H1 (cell line): ENCODE data around the gene SLC26A11. TPM values are rescaled to one million over a fixed set of nuclear protein-coding genes. Genes with fewer than 3 reads are reported as not detected.

ENCODE experiments used
- CTCF ChIA-PET: fragments of 300-600 bp; sonication (Branson Sonifier 250); formaldehyde crosslinking; loops from one replicate; lab custom pipeline; 2021; ENCODE audit not compliant: partially characterized antibody; lab: Charles Lee
- POLR2A ChIA-PET: fragments of 300-600 bp; sonication (Branson Sonifier 250); formaldehyde crosslinking; loops from one replicate; lab custom pipeline; 2021; ENCODE audit warnings: inconsistent platforms; ENCODE audit not compliant: partially characterized antibody; lab: Charles Lee
- DNase-seq, 2 experiments: peaks; one replicate each; pipeline versions ENCODE4 v3.0.0 to v3.0.0-alpha.2; 2010 to 2022; ENCODE audit warnings: low spot score in 2 of 2, low read depth in 1 of 2, mixed read lengths in 1 of 2
- FAIRE-seq: peaks from 2 replicates; lab custom pipeline; 2011; peaks lifted over from hg19 to GRCh38; lab: Jason Lieb, UNC
- H2AFZ ChIP-seq: 2 replicates; pipeline ENCODE4 v1.8.1; 2012; ENCODE audit warnings: low read length, inconsistent platforms
- H2AK5ac ChIP-seq: 2 replicates; pipeline ENCODE4 v1.6.1; 2013; ENCODE audit warnings: low read depth, low read length
- H2BK120ac ChIP-seq: replicated peaks from 2 replicates; pipeline ENCODE3; 2013; ENCODE audit warnings: low read depth, low read length, inconsistent platforms
- H2BK12ac ChIP-seq: 2 replicates; pipeline ENCODE4 v1.6.1; 2013; ENCODE audit warnings: low read depth, low read length
- H2BK15ac ChIP-seq: 2 replicates; pipeline ENCODE4 v1.6.1; 2013; ENCODE audit warnings: low read length
- H2BK20ac ChIP-seq: 2 replicates; pipeline ENCODE4 v1.6.1; 2013; ENCODE audit warnings: low read length
- H2BK5ac ChIP-seq: 2 replicates; pipeline ENCODE4 v1.6.1; 2013; ENCODE audit warnings: low read depth, low read length
- H3K14ac ChIP-seq: 2 replicates; pipeline ENCODE4 v1.6.1; 2013; ENCODE audit warnings: inconsistent platforms; ENCODE audit not compliant: insufficient read length
- H3K18ac ChIP-seq: 2 replicates; pipeline ENCODE4 v1.6.1; 2013; ENCODE audit warnings: low read length; ENCODE audit errors: extremely low read depth
- H3K23ac ChIP-seq: 2 replicates; pipeline ENCODE4 v1.6.1; 2013; ENCODE audit warnings: inconsistent platforms; ENCODE audit not compliant: insufficient read length
- H3K23me2 ChIP-seq: 2 replicates; pipeline ENCODE4 v1.6.1; 2013; ENCODE audit warnings: low read depth, low read length
- H3K27ac ChIP-seq: 2 replicates; pipeline ENCODE4 v1.6.1; 2011; ENCODE audit warnings: low read depth, low read length, inconsistent platforms
- H3K27me3 ChIP-seq, 4 experiments: replicated peaks in 1 of 4; 1 replicate in 1 of 4; 2 replicates in 3 of 4; pipeline versions ENCODE4 v1.6.1 to v1.8.1; 2011 to 2013; ENCODE audit warnings: low read length in 3 of 4, mild to moderate bottlenecking in 3 of 4, inconsistent platforms in 2 of 4, mixed read lengths in 2 of 4, moderate library complexity in 1 of 4; ENCODE audit not compliant: control insufficient read depth in 3 of 4, insufficient read depth in 3 of 4; ENCODE audit errors: extremely low read depth in 1 of 4
- H3K36me3 ChIP-seq, 4 experiments: 2 replicates each; pipeline versions ENCODE4 v1.6.1 to v1.8.1; 2011 to 2013; ENCODE audit warnings: mild to moderate bottlenecking in 4 of 4, low read length in 3 of 4, moderate library complexity in 2 of 4, control low read depth in 1 of 4, inconsistent platforms in 1 of 4; ENCODE audit not compliant: insufficient read depth in 4 of 4, control insufficient read depth in 2 of 4
- H3K4ac ChIP-seq: replicated peaks from 2 replicates; pipeline ENCODE3; 2013; ENCODE audit warnings: low read length, low read depth, mixed read lengths, inconsistent platforms; ENCODE audit not compliant: insufficient read length
- H3K4me1 ChIP-seq, 4 experiments: replicated peaks in 1 of 4; 1 replicate in 1 of 4; 2 replicates in 3 of 4; pipeline versions ENCODE4 v1.6.1 to v1.8.1; 2011 to 2013; ENCODE audit warnings: low read length in 3 of 4, inconsistent platforms in 2 of 4, mixed read lengths in 1 of 4; ENCODE audit not compliant: insufficient read depth in 4 of 4, control insufficient read depth in 3 of 4
- H3K4me2 ChIP-seq, 2 experiments: 2 replicates each; pipeline versions ENCODE4 v1.6.1 to v1.8.1; 2011 to 2013; ENCODE audit warnings: low read depth in 2 of 2, low read length in 2 of 2, control low read depth in 1 of 2, inconsistent platforms in 1 of 2, mild to moderate bottlenecking in 1 of 2; ENCODE audit not compliant: insufficient read depth in 1 of 2
- H3K4me3 ChIP-seq, 4 experiments: fragments of 200-600, 300-600 bp in 1 of 4; sonication (generic), shearing (Covaris generic), sonication (Bioruptor Twin) in 1 of 4; 2 replicates each; pipeline versions ENCODE4 v1.5.1 to v1.8.1; 2011 to 2016; ENCODE audit warnings: low read length in 4 of 4, low read depth in 3 of 4, control low read depth in 2 of 4, inconsistent platforms in 2 of 4, mild to moderate bottlenecking in 2 of 4, mixed read lengths in 1 of 4, moderate library complexity in 1 of 4; ENCODE audit not compliant: insufficient read depth in 2 of 4; ENCODE audit errors: extremely low read depth in 1 of 4
- H3K56ac ChIP-seq: replicated peaks from 2 replicates; pipeline ENCODE3; 2013; ENCODE audit warnings: low read depth, mild to moderate bottlenecking, mixed read lengths, low read length, inconsistent platforms; ENCODE audit not compliant: insufficient read length
- H3K79me1 ChIP-seq: 2 replicates; pipeline ENCODE4 v1.6.1; 2013; ENCODE audit warnings: low read depth, low read length, control low read depth
- H3K79me2 ChIP-seq, 2 experiments: 2 replicates each; pipeline versions ENCODE4 v1.6.1 to v1.8.1; 2012 to 2013; ENCODE audit warnings: low read length in 2 of 2, mild to moderate bottlenecking in 2 of 2, inconsistent platforms in 1 of 2; ENCODE audit not compliant: insufficient read depth in 2 of 2, control insufficient read depth in 1 of 2
- H3K9ac ChIP-seq, 4 experiments: replicated peaks in 1 of 4; 1 replicate in 1 of 4; 2 replicates in 3 of 4; pipeline versions ENCODE4 v1.6.1 to v1.8.1; 2011 to 2013; ENCODE audit warnings: low read depth in 3 of 4, low read length in 3 of 4, control low read depth in 2 of 4, mild to moderate bottlenecking in 2 of 4, moderate library complexity in 2 of 4, inconsistent platforms in 1 of 4; ENCODE audit errors: extremely low read depth in 1 of 4
- H3K9me3 ChIP-seq, 2 experiments: 2 replicates each; pipeline versions ENCODE4 v1.6.1 to v1.8.1; 2012 to 2013; ENCODE audit warnings: mild to moderate bottlenecking in 2 of 2, moderate library complexity in 2 of 2, control low read depth in 1 of 2, inconsistent platforms in 1 of 2, low read depth in 1 of 2, low read length in 1 of 2, mixed read lengths in 1 of 2; ENCODE audit not compliant: insufficient read depth in 2 of 2
- H4K20me1 ChIP-seq, 2 experiments: replicated peaks in 1 of 2; 2 replicates each; pipeline versions ENCODE3 to v1.8.1; 2011 to 2013; ENCODE audit warnings: inconsistent platforms in 2 of 2, low read length in 2 of 2, mild to moderate bottlenecking in 1 of 2; ENCODE audit not compliant: insufficient read depth in 2 of 2, control insufficient read depth in 1 of 2
- H4K5ac ChIP-seq: 2 replicates; pipeline ENCODE4 v1.6.1; 2013; ENCODE audit warnings: low read length, low read depth, mixed read lengths, inconsistent platforms; ENCODE audit not compliant: insufficient read length
- H4K8ac ChIP-seq: 2 replicates; pipeline ENCODE4 v1.8.0; 2013; ENCODE audit warnings: mild to moderate bottlenecking, moderate library complexity, low read length, inconsistent platforms; ENCODE audit not compliant: insufficient read depth; ENCODE audit errors: extremely low read depth
- H4K91ac ChIP-seq: replicated peaks from 2 replicates; pipeline ENCODE3; 2013; ENCODE audit warnings: low read length, mixed read lengths, inconsistent platforms; ENCODE audit not compliant: insufficient read length
- ATF3 ChIP-seq: IDR thresholded peaks from 2 replicates; pipeline ENCODE4 v1.6.1; 2011; ENCODE audit warnings: low read depth, mild to moderate bottlenecking, low read length; ENCODE audit not compliant: insufficient read depth
- CBX5 ChIP-seq: fragments of 300-800, 300-1000 bp; sonication (generic); IDR thresholded peaks from 2 replicates; pipeline ENCODE4 v1.7.1; 2016; ENCODE audit warnings: antibody characterized with exemption, low read length, low read depth
- CEBPB ChIP-seq: IDR thresholded peaks from 2 replicates; pipeline ENCODE4 v1.6.1; 2012; ENCODE audit warnings: low read depth, low read length
- CHD2 ChIP-seq: IDR thresholded peaks from 2 replicates; pipeline ENCODE4 v1.6.1; 2012; ENCODE audit warnings: low read length, improper control_type of control experiment
- GABPA ChIP-seq: IDR thresholded peaks from 2 replicates; pipeline ENCODE4 v1.6.1; 2011; ENCODE audit warnings: mild to moderate bottlenecking, low read length, moderate library complexity, borderline replicate concordance; ENCODE audit not compliant: insufficient read depth
- HDAC2 ChIP-seq, 2 experiments: fragments of 300-600 bp in 1 of 2; sonication (generic) in 1 of 2; IDR thresholded peaks; 2 replicates each; pipeline ENCODE4 v1.6.1; 2011 to 2012; ENCODE audit warnings: low read depth in 2 of 2, low read length in 2 of 2, mild to moderate bottlenecking in 2 of 2, moderate library complexity in 2 of 2, borderline replicate concordance in 1 of 2, inconsistent platforms in 1 of 2
- HDAC6 ChIP-seq: IDR thresholded peaks from one replicate; pipeline ENCODE4 v1.7.1; 2012; ENCODE audit warnings: low read depth, mild to moderate bottlenecking, inconsistent platforms, low read length, moderate library complexity
- MAFK ChIP-seq: IDR thresholded peaks from 2 replicates; pipeline ENCODE4 v1.6.1; 2012; ENCODE audit warnings: low read depth, mild to moderate bottlenecking, improper control_type of control experiment, low read length
- POLR2A ChIP-seq, 2 experiments: IDR thresholded peaks; 1 replicate in 1 of 2; 2 replicates in 1 of 2; pipeline ENCODE4 v1.6.1; 2011; ENCODE audit warnings: low read depth in 2 of 2, low read length in 2 of 2, mild to moderate bottlenecking in 2 of 2; ENCODE audit errors: control extremely low read depth in 1 of 2
- RFX5 ChIP-seq: IDR thresholded peaks from 2 replicates; pipeline ENCODE4 v1.6.1; 2011; ENCODE audit warnings: low read depth, low read length, improper control_type of control experiment, borderline replicate concordance
- SIN3A ChIP-seq, 2 experiments: IDR thresholded peaks in 1 of 2; conservative IDR thresholded peaks in 1 of 2; 2 replicates each; pipeline ENCODE4 v1.6.1; 2011 to 2012; ENCODE audit warnings: low read length in 2 of 2, improper control_type of control experiment in 1 of 2, low read depth in 1 of 2, mild to moderate bottlenecking in 1 of 2
- SP4 ChIP-seq: IDR thresholded peaks from 2 replicates; pipeline ENCODE4 v1.6.1; 2012; ENCODE audit warnings: low read length, inconsistent platforms
- TAF7 ChIP-seq: optimal IDR thresholded peaks from 2 replicates; pipeline ENCODE3; 2011; ENCODE audit warnings: low read depth, mild to moderate bottlenecking, inconsistent platforms, low read length, moderate library complexity, borderline replicate concordance
- TBP ChIP-seq: IDR thresholded peaks from 2 replicates; pipeline ENCODE4 v1.6.1; 2011; ENCODE audit warnings: low read depth, low read length, improper control_type of control experiment
- WGBS, 2 experiments: shearing (Covaris generic) in 1 of 2; methylation state at CpG; one replicate each; pipeline versions ENCODE4 v1.1.6 to v1.1.7; 2013 to 2015; ENCODE audit warnings: low lambda C conversion rate in 2 of 2, mixed read lengths in 2 of 2, inconsistent platforms in 1 of 2, low coverage in 1 of 2, missing lambda C conversion rate in 1 of 2; ENCODE audit not compliant: insufficient replicate concordance in 2 of 2, insufficient coverage in 1 of 2, insufficient read length in 1 of 2; ENCODE audit errors: extremely low coverage in 1 of 2, missing lambda C conversion rate in 1 of 2; 5-methylcytosine and 5-hydroxymethylcytosine counted together
- polyA plus RNA-seq, 7 experiments: library from polyadenylated mRNA; depleted of rRNA in 3 of 7; stranded (reverse) in 5 of 7; unstranded in 2 of 7; fragments of >200 nt in 5 of 7; fragments of 200-250 nt in 2 of 7; gene quantifications; 1 replicate in 5 of 7; 2 replicates in 1 of 7; 4 replicates in 1 of 7; pipeline versions ENCODE4 v1.2.1 to v1.2.3, GENCODE V29; 2011 to 2013; ENCODE audit warnings: missing spikeins in 2 of 7, mixed read lengths in 2 of 7
- total RNA-seq: library from RNA; stranded (reverse); fragmentation: NEBNext Ultra II Directional; extraction: Animal tissue kit (Norgen Biotek cat#: 25700); gene quantifications from 2 replicates; pipeline ENCODE4 v1.2.1, GENCODE V29; 2021

The SLC26A11 gene
- total and polyA plus RNA-seq, 2 of the 8 experiments (the other 6 are each of a cell fraction or from before 2014, with no cell fraction given): 15.5 to 25.9 TPM

DNA sequence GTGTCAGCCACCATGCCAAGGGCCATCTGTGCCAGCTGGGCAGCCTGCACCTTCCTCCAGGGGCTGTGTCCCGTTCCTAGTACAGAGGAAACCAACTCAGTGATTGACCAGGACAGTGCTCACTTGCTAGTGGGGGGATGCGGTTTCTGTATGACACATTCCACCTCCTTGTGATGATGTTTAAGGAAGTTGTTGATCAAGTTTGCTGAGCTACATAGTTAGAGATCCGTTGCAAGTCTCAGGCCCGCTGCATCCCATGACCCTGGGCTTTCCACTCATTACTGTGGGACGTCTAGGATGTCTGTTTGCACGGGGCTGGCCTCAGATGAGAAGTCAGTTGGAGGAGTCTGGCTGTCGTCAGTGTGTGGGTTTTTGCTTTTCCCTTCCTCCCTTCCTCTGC lies 74.0 kb downstream of the SLC26A11 start:
- H3K14ac ChIP-seq: no peak overlapping the region
- H3K27me3 ChIP-seq: no peaks in the 10 kb centered on the region; a peak in 1 of 7 replicates
- no peaks in the 10 kb centered on the region for H3K79me1 ChIP-seq
- no peak overlapping the region for H4K91ac ChIP-seq
- no peaks in the 10 kb centered on the region for H3K23me2 ChIP-seq
- no peak overlapping the region for H4K8ac ChIP-seq
- H2BK5ac ChIP-seq: no peak overlapping the region
- peaks cover 14 to 61% (median 42%) of the 10 kb centered on the region in 4 experiments for H3K36me3 ChIP-seq
- no peaks in the 10 kb centered on the region for H3K79me2 ChIP-seq
- no peak overlapping the region for H2BK20ac ChIP-seq
- no peak overlapping the region for H3K4ac ChIP-seq
- no peak overlapping the region for H3K4me2 ChIP-seq
- no peak overlapping the region for H3K23ac ChIP-seq
- no peak overlapping the region for H2AFZ ChIP-seq
- H3K27ac ChIP-seq: no peak overlapping the region
- POLR2A ChIA-PET: interaction anchor here (0.9 kb wide), 1 partner anchor 11 kb away, joined by 3 read pairs; no protein-coding TSS in a partner anchor
- CTCF ChIA-PET: interaction anchor here (0.6 to 1.6 kb wide), 5 partner anchors 9 to 99 kb away, joined by 3 to 4 read pairs (median 3); no protein-coding TSS in a partner anchor
- DNase-seq: no peak
- H3K9ac ChIP-seq: no peak overlapping the region
- H2AK5ac ChIP-seq: no peak overlapping the region
- H2BK12ac ChIP-seq: no peak overlapping the region
- no peaks in the 10 kb centered on the region for H3K4me1 ChIP-seq
- no peak overlapping the region for H3K56ac ChIP-seq
- no peak overlapping the region for H4K5ac ChIP-seq
- H3K18ac ChIP-seq: no peak overlapping the region
- no peak overlapping the region for H2BK120ac ChIP-seq
- H3K9me3 ChIP-seq: no peaks in the 10 kb centered on the region
- no peak overlapping the region for H3K4me3 ChIP-seq
- FAIRE-seq: no peak
- no peak overlapping the region for H2BK15ac ChIP-seq
- H4K20me1 ChIP-seq: peaks cover 0 to 9% of the 10 kb centered on the region in 2 experiments
- WGBS, 2 experiments: 82% methylated on average over 7 of the region's 7 CpGs; no CpG with 5 or more reads in 1 of the 2 experiments
- no peak for TF ChIP-seq TAF7
- no peak for TF ChIP-seq POLR2A (IDR thresholded peaks at IDR 0.05; ENCODE audit: control extremely low read depth in 1 of 2, low read depth in 2 of 2, low read length in 2 of 2)
- no peak for TF ChIP-seq CBX5
- no peak for TF ChIP-seq TBP
- no peak for TF ChIP-seq SIN3A (conservative IDR thresholded peaks at IDR 0.05 in 1 of 2, IDR thresholded peaks at IDR 0.05 in 1 of 2; ENCODE audit: low read depth in 1 of 2, low read length in 2 of 2)
- no peak for TF ChIP-seq RFX5
- no peak for TF ChIP-seq MAFK
- no peak for TF ChIP-seq CHD2
- TF ChIP-seq ATF3: no peak
- TF ChIP-seq HDAC6: no peak
- no peak for TF ChIP-seq GABPA
- TF ChIP-seq SP4: no peak
- TF ChIP-seq CEBPB: no peak
- TF ChIP-seq HDAC2 (IDR thresholded peaks at IDR 0.05; ENCODE audit: borderline replicate concordance in 1 of 2, low read depth in 2 of 2, low read length in 2 of 2): no peak
